ENCODE results near the gene MFSD2A. TPM values are rescaled to one million over a fixed set of nuclear protein-coding genes. Genes with fewer than 3 reads are reported as not detected.

The MFSD2A gene
- total RNA-seq, 1 experiment from 2014 or later, result 2.2 TPM

- CTCF ChIA-PET, result no interaction called here
- Histone ChIP-seq H3K4me1 (no peaks in the 10 kb centered on the region), H3K4me3 (ENCODE audit: low read depth, low read length) (no peak overlapping the region), H3K9me3 (no peaks in the 10 kb centered on the region), H3K36me3 (ENCODE audit: control insufficient read depth, insufficient read depth, low read length) (no peaks in the 10 kb centered on the region), H3K27me3 (replicated peaks; ENCODE audit: control insufficient read depth, insufficient read depth, low read length) (no peaks in the 10 kb centered on the region; the same call in 1 of the 2 replicates)
- BruUV-seq (replicated peaks), result no TSS peak
- no peak for TF ChIP-seq CTCF (IDR thresholded peaks at IDR 0.05; ENCODE audit: insufficient read depth in 1 of 2, low read depth in 1 of 2, low read length in 1 of 2, severe bottlenecking in 1 of 2, unreplicated experiment in 1 of 2)
- H3K4me1 Mint-ChIP-seq (ENCODE audit: low read depth, unreplicated experiment), result no peaks in the 10 kb centered on the region
- no peaks in the 10 kb centered on the region for H3K9me3 Mint-ChIP-seq (ENCODE audit: unreplicated experiment)
- intact Hi-C loops (cut with micrococcal nuclease; ENCODE audit: unreplicated experiment), result no loop called here
- no peaks in the 10 kb centered on the region for H3K36me3 Mint-ChIP-seq (ENCODE audit: insufficient read depth, unreplicated experiment)
- POLR2A ChIA-PET, result no interaction called here
- no peak overlapping the region for H3K27ac Mint-ChIP-seq (ENCODE audit: unreplicated experiment)
- no peaks in the 10 kb centered on the region for H3K27me3 Mint-ChIP-seq (ENCODE audit: insufficient read depth, unreplicated experiment)
- no peak overlapping the region for H3K4me3 Mint-ChIP-seq (ENCODE audit: unreplicated experiment)
- DNase-seq, result no peak
These were observed 41.6 kb downstream of the MFSD2A start for GRCh38 chr1:39996396-39997004.

GRCh38 chr1:40001456-40001855 lies 46.5 kb downstream of the MFSD2A start:
- no peak overlapping the region for H3K27ac Mint-ChIP-seq (ENCODE audit: unreplicated experiment)
- Histone ChIP-seq H3K4me3 (ENCODE audit: low read depth, low read length) (no peak overlapping the region), H3K27me3 (replicated peaks; ENCODE audit: control insufficient read depth, insufficient read depth, low read length) (no peaks in the 10 kb centered on the region), H3K4me1 (no peaks in the 10 kb centered on the region), H3K36me3 (ENCODE audit: control insufficient read depth, insufficient read depth, low read length) (no peaks in the 10 kb centered on the region), H3K9me3 (no peaks in the 10 kb centered on the region)
- DNase-seq, result no peak
- H3K4me1 Mint-ChIP-seq (ENCODE audit: low read depth, unreplicated experiment), result no peaks in the 10 kb centered on the region
- no peak for TF ChIP-seq CTCF (IDR thresholded peaks at IDR 0.05; ENCODE audit: insufficient read depth in 1 of 2, low read depth in 1 of 2, low read length in 1 of 2, severe bottlenecking in 1 of 2, unreplicated experiment in 1 of 2)
- no peaks in the 10 kb centered on the region for H3K36me3 Mint-ChIP-seq (ENCODE audit: insufficient read depth, unreplicated experiment)
- BruUV-seq (replicated peaks), result no TSS peak
- intact Hi-C loops (cut with micrococcal nuclease; ENCODE audit: unreplicated experiment), result no loop called here
- no peaks in the 10 kb centered on the region for H3K27me3 Mint-ChIP-seq (ENCODE audit: insufficient read depth, unreplicated experiment)
- ChIA-PET POLR2A (no interaction called here), CTCF (no interaction called here)
- H3K9me3 Mint-ChIP-seq (ENCODE audit: unreplicated experiment), result no peaks in the 10 kb centered on the region
- H3K4me3 Mint-ChIP-seq (ENCODE audit: unreplicated experiment), result no peak overlapping the region

- ChIA-PET CTCF (no interaction called here), POLR2A (no interaction called here)
- Mint-ChIP-seq H3K27ac (ENCODE audit: unreplicated experiment) (no peak overlapping the region), H3K9me3 (ENCODE audit: unreplicated experiment) (no peaks in the 10 kb centered on the region), H3K36me3 (ENCODE audit: insufficient read depth, unreplicated experiment) (no peaks in the 10 kb centered on the region), H3K4me3 (ENCODE audit: unreplicated experiment) (no peak overlapping the region), H3K4me1 (ENCODE audit: low read depth, unreplicated experiment) (no peaks in the 10 kb centered on the region), H3K27me3 (ENCODE audit: insufficient read depth, unreplicated experiment) (no peaks in the 10 kb centered on the region)
- DNase-seq, result no peak
- no peak for TF ChIP-seq CTCF (IDR thresholded peaks at IDR 0.05; ENCODE audit: insufficient read depth in 1 of 2, low read depth in 1 of 2, low read length in 1 of 2, severe bottlenecking in 1 of 2, unreplicated experiment in 1 of 2)
- Histone ChIP-seq H3K27me3 (replicated peaks; ENCODE audit: control insufficient read depth, insufficient read depth, low read length) (no peaks in the 10 kb centered on the region), H3K4me3 (ENCODE audit: low read depth, low read length) (no peak overlapping the region), H3K4me1 (no peaks in the 10 kb centered on the region), H3K36me3 (ENCODE audit: control insufficient read depth, insufficient read depth, low read length) (no peaks in the 10 kb centered on the region), H3K9me3 (no peaks in the 10 kb centered on the region)
- BruUV-seq (replicated peaks), result no TSS peak
- intact Hi-C loops (cut with micrococcal nuclease; ENCODE audit: unreplicated experiment), result no loop called here
These were observed 48.5 kb downstream of the MFSD2A start for GRCh38 chr1:40003156-40004093.
